SK-N-SH (cell line): ENCODE data around the gene SRP14. TPM values are rescaled to one million over a fixed set of nuclear protein-coding genes. Genes with fewer than 3 reads are reported as not detected.

Experiments
- CTCF ChIA-PET: fragments of 300-600, 350-600 bp; formaldehyde crosslinking; extraction: SDS; loops from one replicate; lab custom pipeline; 2021; lab: Yijun Ruan, JAX
- POLR2A ChIA-PET: fragments of 350-600 bp; sonication (Branson Sonifier 250); formaldehyde crosslinking; extraction: SDS; loops from one replicate; lab custom pipeline; 2020; ENCODE audit warnings: antibody characterized with exemption, inconsistent platforms; lab: Yijun Ruan, JAX
- DNase-seq: peaks from one replicate; pipeline ENCODE4 v3.0.0; 2012
- H2AFZ ChIP-seq: fragments of 200-600 bp; sonication (generic); 2 replicates; pipeline ENCODE4 v1.8.1; 2016; ENCODE audit warnings: antibody characterized with exemption, mild to moderate bottlenecking, low read depth
- H3F3A ChIP-seq: fragments of 200-600 bp; sonication (generic); replicated peaks from 2 replicates; pipeline ENCODE3; 2016; ENCODE audit warnings: antibody characterized with exemption, mild to moderate bottlenecking; ENCODE audit not compliant: insufficient read depth
- H3K27ac ChIP-seq, 2 experiments: fragments of 200-500 bp in 1 of 2; fragments of 200-600 bp in 1 of 2; sonication (Bioruptor generic) in 1 of 2; sonication (generic), shearing (Covaris generic) in 1 of 2; 2 replicates each; pipeline versions ENCODE4 v1.5.1 to v1.6.1; 2014 to 2016; ENCODE audit warnings: low read depth in 2 of 2, inconsistent platforms in 1 of 2, low read length in 1 of 2, mild to moderate bottlenecking in 1 of 2, mixed read lengths in 1 of 2
- H3K27me3 ChIP-seq: fragments of 200-600 bp; sonication (generic), shearing (Covaris generic); 2 replicates; pipeline ENCODE4 v1.6.1; 2016; ENCODE audit warnings: mixed run types; ENCODE audit not compliant: insufficient read depth
- H3K36me3 ChIP-seq, 2 experiments: fragments of 200-500 bp in 1 of 2; fragments of 200-600 bp in 1 of 2; sonication (Bioruptor generic) in 1 of 2; sonication (generic) in 1 of 2; replicated peaks in 1 of 2; 2 replicates each; pipeline versions ENCODE3 to v1.5.1; 2014 to 2016; ENCODE audit warnings: low read length in 1 of 2, mild to moderate bottlenecking in 1 of 2; ENCODE audit not compliant: insufficient read depth in 2 of 2, control insufficient read depth in 1 of 2
- H3K4me1 ChIP-seq, 2 experiments: fragments of 200-500 bp in 1 of 2; fragments of 200-600 bp in 1 of 2; sonication (Bioruptor generic) in 1 of 2; sonication (generic), shearing (Covaris generic) in 1 of 2; 2 replicates each; pipeline versions ENCODE4 v1.5.1 to v1.6.1; 2014 to 2016; ENCODE audit warnings: low read depth in 1 of 2, low read length in 1 of 2, mixed run types in 1 of 2; ENCODE audit not compliant: insufficient read depth in 2 of 2, control insufficient read depth in 1 of 2
- H3K4me2 ChIP-seq: fragments of 200-600 bp; sonication (generic), shearing (Covaris generic); 2 replicates; pipeline ENCODE4 v1.6.1; 2017; ENCODE audit warnings: mixed run types
- H3K4me3 ChIP-seq, 2 experiments: fragments of 200-500 bp in 1 of 2; fragments of 200-600 bp in 1 of 2; sonication (Bioruptor generic) in 1 of 2; sonication (generic), shearing (Covaris generic) in 1 of 2; 2 replicates each; pipeline versions ENCODE4 v1.5.1 to v1.8.1; 2014 to 2016; ENCODE audit warnings: low read depth in 2 of 2, inconsistent platforms in 1 of 2, low read length in 1 of 2, mild to moderate bottlenecking in 1 of 2, mixed read lengths in 1 of 2, moderate library complexity in 1 of 2
- H3K79me2 ChIP-seq: fragments of 200-600 bp; sonication (generic); 2 replicates; pipeline ENCODE4 v1.8.1; 2017; ENCODE audit warnings: mild to moderate bottlenecking; ENCODE audit not compliant: insufficient read depth
- H3K9ac ChIP-seq: fragments of 200-600 bp; sonication (generic); 2 replicates; pipeline ENCODE4 v1.6.1; 2017; ENCODE audit warnings: mixed run types
- H3K9me2 ChIP-seq: fragments of 200-600 bp; sonication (generic); 2 replicates; pipeline ENCODE4 v1.6.1; 2017; ENCODE audit warnings: mixed run types
- H3K9me3 ChIP-seq: fragments of 200-600 bp; sonication (generic); 2 replicates; pipeline ENCODE4 v1.6.1; 2017; ENCODE audit warnings: mixed run types, mild to moderate bottlenecking, moderate library complexity
- H4K20me1 ChIP-seq: fragments of 200-600 bp; sonication (generic); 2 replicates; pipeline ENCODE4 v1.6.1; 2017; ENCODE audit warnings: mild to moderate bottlenecking, mixed run types; ENCODE audit not compliant: insufficient read depth
- CTCF ChIP-seq: fragments of 200-600 bp; sonication (generic); IDR thresholded peaks from 2 replicates; pipeline ENCODE4 v1.6.1; 2017; ENCODE audit warnings: antibody characterized with exemption, mild to moderate bottlenecking, moderate library complexity
- ELF1 ChIP-seq: IDR thresholded peaks from 2 replicates; pipeline ENCODE4 v1.4.0; 2012
- EP300 ChIP-seq, 2 experiments: IDR thresholded peaks; 2 replicates each; pipeline versions ENCODE4 v1.4.0 to v1.6.1; 2012; ENCODE audit warnings: borderline replicate concordance in 1 of 2, low read depth in 1 of 2, low read length in 1 of 2
- EZH2phosphoT487 ChIP-seq: fragments of 200-600 bp; sonication (generic); IDR thresholded peaks from 2 replicates; pipeline ENCODE4 v1.6.1; 2017; ENCODE audit warnings: low read depth, mixed run types, mild to moderate bottlenecking, antibody characterized with exemption, moderate library complexity, borderline replicate concordance
- FOSL2 ChIP-seq: IDR thresholded peaks from 2 replicates; pipeline ENCODE4 v1.4.0; 2012; ENCODE audit warnings: low read depth, mild to moderate bottlenecking, moderate library complexity, borderline replicate concordance
- MEF2A ChIP-seq: IDR thresholded peaks from 2 replicates; pipeline ENCODE4 v1.4.0; 2012; ENCODE audit warnings: low read depth, borderline replicate concordance
- MXI1 ChIP-seq: IDR thresholded peaks from 2 replicates; pipeline ENCODE4 v1.6.1; 2012; ENCODE audit warnings: mild to moderate bottlenecking, low read depth, low read length, improper control_type of control experiment
- NFIC ChIP-seq: IDR thresholded peaks from 2 replicates; pipeline ENCODE4 v1.4.0; 2012; ENCODE audit warnings: borderline replicate concordance
- NRF1 ChIP-seq: IDR thresholded peaks from 2 replicates; pipeline ENCODE4 v1.6.1; 2012; ENCODE audit warnings: low read depth, mild to moderate bottlenecking, low read length
- POLR2AphosphoS5 ChIP-seq: IDR thresholded peaks from 2 replicates; pipeline ENCODE4 v1.6.1; 2012; ENCODE audit warnings: low read depth, low read length
- RAD21 ChIP-seq: IDR thresholded peaks from 2 replicates; pipeline ENCODE4 v1.6.1; 2012; ENCODE audit warnings: mild to moderate bottlenecking, low read length
- RXRA ChIP-seq: IDR thresholded peaks from 2 replicates; pipeline ENCODE4 v1.4.0; 2012; ENCODE audit warnings: low read depth, mild to moderate bottlenecking, borderline replicate concordance
- SMC3 ChIP-seq: IDR thresholded peaks from 2 replicates; pipeline ENCODE4 v1.6.1; 2012; ENCODE audit warnings: low read depth, low read length, improper control_type of control experiment
- TAF1 ChIP-seq: IDR thresholded peaks from 2 replicates; pipeline ENCODE4 v1.6.1; 2012; ENCODE audit warnings: low read depth, mild to moderate bottlenecking, low read length, moderate library complexity, borderline replicate concordance
- WGBS: methylation state at CpG from one replicate; pipeline ENCODE4 v1.1.6; 2017; ENCODE audit warnings: low lambda C conversion rate; 5-methylcytosine and 5-hydroxymethylcytosine counted together
- polyA plus RNA-seq, 3 experiments: library from polyadenylated mRNA; depleted of rRNA; stranded (reverse); fragments of >200 nt; gene quantifications; 2 replicates each; pipeline ENCODE4 v1.2.3, GENCODE V29; 2012
- TF ChIP-seq, protein P1 (sequence below): IDR thresholded peaks from 2 replicates; pipeline ENCODE4 v1.4.0; 2012; ENCODE audit warnings: low read depth
- TF ChIP-seq, protein P2 (sequence below): IDR thresholded peaks from 2 replicates; pipeline ENCODE4 v1.6.1; 2012; ENCODE audit warnings: mild to moderate bottlenecking, low read depth, low read length, moderate library complexity

The SRP14 gene
- polyA plus RNA-seq, 1 of the 3 experiments (the other 2 are of a cell fraction): 489 TPM

DNA sequence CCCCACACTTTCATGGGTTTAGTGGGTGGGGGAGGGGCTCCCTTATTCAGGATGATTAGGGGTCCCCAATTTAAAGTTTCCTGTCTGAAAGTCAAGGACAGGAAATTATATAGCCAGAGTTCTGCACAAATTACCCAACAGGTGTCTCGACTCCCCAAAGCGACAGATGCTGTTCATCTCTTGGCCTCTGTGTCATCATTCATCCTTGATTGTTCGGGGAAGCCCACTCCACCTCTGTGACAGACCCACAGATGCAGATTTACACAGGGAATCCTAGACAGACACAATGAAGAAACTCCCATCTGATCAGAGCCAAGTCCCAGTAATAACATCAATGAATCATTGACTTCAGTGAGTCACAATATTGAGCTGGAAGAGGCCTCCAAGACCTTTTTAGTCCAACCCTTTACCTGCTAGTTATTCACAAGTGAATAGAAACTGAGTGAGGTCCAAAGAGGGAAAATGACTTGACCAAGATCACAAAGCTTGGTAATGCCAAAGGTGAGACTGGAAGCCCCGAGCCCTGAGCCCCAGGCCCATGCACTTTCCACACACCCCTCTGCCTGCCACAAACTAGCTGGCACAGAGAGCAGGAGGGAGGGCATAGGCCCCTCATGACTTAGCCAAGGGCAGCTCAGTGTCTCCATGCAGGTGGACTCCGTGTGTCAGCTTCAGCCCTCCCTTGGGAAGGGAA lies 7.9 kb upstream of the SRP14 start (continued):
- no peak for TF ChIP-seq TAF1
- no peak for TF ChIP-seq MEF2A
- TF ChIP-seq ELF1: no peak
- TF ChIP-seq, protein P1, sequence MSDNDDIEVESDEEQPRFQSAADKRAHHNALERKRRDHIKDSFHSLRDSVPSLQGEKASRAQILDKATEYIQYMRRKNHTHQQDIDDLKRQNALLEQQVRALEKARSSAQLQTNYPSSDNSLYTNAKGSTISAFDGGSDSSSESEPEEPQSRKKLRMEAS: no peak
- no peak for TF ChIP-seq RXRA
- TF ChIP-seq EP300 (IDR thresholded peaks at IDR 0.05; ENCODE audit: borderline replicate concordance in 1 of 2, low read depth in 1 of 2, low read length in 1 of 2): no peak
- TF ChIP-seq, all 33 proteins: peak for 4

- Histone ChIP-seq H3K4me2 (peak overlapping the region; percentile 68; the same call in 1 of the 2 replicates), H3K9me2 (no peaks in the 10 kb centered on the region), H3F3A (peaks cover 11% of the 10 kb centered on the region), H3K27ac (no peak overlapping the region; a peak in 1 of 4 replicates), H3K4me3 (no peak overlapping the region), H3K27me3 (no peaks in the 10 kb centered on the region), H3K4me1 (peaks cover 18 to 29% of the 10 kb centered on the region in 2 experiments), H4K20me1 (no peaks in the 10 kb centered on the region), H3K79me2 (no peaks in the 10 kb centered on the region; the same call in 1 of the 2 replicates)
- ChIA-PET CTCF (interaction anchor here (0.6 to 8.5 kb wide), 37 partner anchors 9 to 1156 kb away, joined by 3 to 153 read pairs (median 4); partner anchors contain the start of gene BMF), POLR2A (no interaction called here)
- DNase-seq: no peak
- TF ChIP-seq ELF1: no peak
- TF ChIP-seq, all 33 proteins: peak for 0
- Histone ChIP-seq H3K9ac (no peak overlapping the region), H2AFZ (no peak overlapping the region), H3K36me3 (no peaks in the 10 kb centered on the region), H3K9me3 (no peaks in the 10 kb centered on the region)
- 88% methylated on average over 6 of the region's 6 CpGs for WGBS
These were observed 6.7 kb upstream of the SRP14 start for GRCh38 chr15:40045572-40046217.

DNA sequence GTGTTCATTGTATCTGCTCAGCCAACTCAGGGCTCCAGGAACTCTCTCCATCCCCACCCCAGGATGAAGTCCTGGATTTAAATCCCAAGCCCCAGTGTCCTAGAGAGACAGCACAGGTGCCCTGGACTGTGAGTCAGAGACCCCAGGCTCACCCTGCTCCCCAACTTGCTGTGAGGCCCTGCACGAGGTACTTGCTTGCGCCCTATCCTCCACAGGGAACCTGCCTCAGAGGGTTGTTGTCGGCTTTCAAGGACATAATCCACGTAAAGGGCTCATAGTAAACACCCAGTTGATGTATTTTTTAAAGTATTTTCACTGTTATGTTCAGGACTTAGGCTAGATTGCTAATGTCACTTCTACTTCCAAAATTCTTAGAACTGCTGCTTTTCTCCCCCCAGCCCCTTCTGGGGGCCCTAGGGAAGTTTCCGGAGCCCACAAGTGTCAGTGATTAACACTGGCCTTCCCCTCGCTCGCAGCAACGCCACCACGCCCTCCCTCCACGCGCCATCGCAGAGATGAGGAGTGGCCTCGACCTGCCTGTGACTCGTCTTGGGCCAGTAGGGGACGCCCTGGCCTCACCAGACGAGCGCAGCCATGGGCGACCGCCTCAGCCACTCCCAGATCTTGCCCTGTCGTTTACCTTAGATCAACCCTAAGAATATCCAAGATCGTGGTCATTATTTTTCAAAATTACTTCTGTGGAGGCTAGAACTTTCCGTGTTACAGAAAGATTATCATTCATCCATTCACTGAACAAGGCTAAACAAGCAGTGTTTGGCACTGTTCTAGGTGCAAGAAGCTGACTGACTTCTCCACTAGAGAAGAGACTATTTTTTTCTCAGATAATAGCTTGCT lies 6.0 kb upstream of the SRP14 start:
- Histone ChIP-seq H3K27ac (no peak overlapping the region; a peak in 2 of 4 replicates), H3F3A (peaks cover 11% of the 10 kb centered on the region), H3K4me2 (peak overlapping the region; percentile 68), H3K4me3 (peak overlapping the region; percentile 25 to 51; a peak in 3 of 4 replicates), H4K20me1 (no peaks in the 10 kb centered on the region), H3K9me2 (no peaks in the 10 kb centered on the region), H3K27me3 (no peaks in the 10 kb centered on the region), H3K36me3 (no peaks in the 10 kb centered on the region), H3K79me2 (peaks cover 6% of the 10 kb centered on the region), H3K4me1 (peaks cover 23 to 29% of the 10 kb centered on the region in 2 experiments), H3K9me3 (no peaks in the 10 kb centered on the region), H3K9ac (no peak overlapping the region; the same call in 1 of the 2 replicates), H2AFZ (peak overlapping the region; percentile 82; the same call in 1 of the 2 replicates)
- CTCF ChIA-PET: interaction anchor here (0.6 to 8.5 kb wide), 38 partner anchors 10 to 293 kb away, joined by 3 to 153 read pairs (median 4); partner anchors contain the start of gene BMF
- POLR2A ChIA-PET: no interaction called here
- peak; percentile 92 for DNase-seq
- 11% methylated on average over 21 of the region's 22 CpGs for WGBS
- TF ChIP-seq EZH2phosphoT487 (no peak), SMC3 (peak; percentile 86), MXI1 (peak; percentile 90), TAF1 (peak; percentile 31; the same call in 1 of the 2 replicates), RAD21 (peak; percentile 97), CTCF (peak; percentile 95), NFIC (no peak), NRF1 (no peak), POLR2AphosphoS5 (0 out of 2 replicates have a peak, but pooled peaks have one; percentile 17), FOSL2 (no peak)
- TF ChIP-seq, protein P2, sequence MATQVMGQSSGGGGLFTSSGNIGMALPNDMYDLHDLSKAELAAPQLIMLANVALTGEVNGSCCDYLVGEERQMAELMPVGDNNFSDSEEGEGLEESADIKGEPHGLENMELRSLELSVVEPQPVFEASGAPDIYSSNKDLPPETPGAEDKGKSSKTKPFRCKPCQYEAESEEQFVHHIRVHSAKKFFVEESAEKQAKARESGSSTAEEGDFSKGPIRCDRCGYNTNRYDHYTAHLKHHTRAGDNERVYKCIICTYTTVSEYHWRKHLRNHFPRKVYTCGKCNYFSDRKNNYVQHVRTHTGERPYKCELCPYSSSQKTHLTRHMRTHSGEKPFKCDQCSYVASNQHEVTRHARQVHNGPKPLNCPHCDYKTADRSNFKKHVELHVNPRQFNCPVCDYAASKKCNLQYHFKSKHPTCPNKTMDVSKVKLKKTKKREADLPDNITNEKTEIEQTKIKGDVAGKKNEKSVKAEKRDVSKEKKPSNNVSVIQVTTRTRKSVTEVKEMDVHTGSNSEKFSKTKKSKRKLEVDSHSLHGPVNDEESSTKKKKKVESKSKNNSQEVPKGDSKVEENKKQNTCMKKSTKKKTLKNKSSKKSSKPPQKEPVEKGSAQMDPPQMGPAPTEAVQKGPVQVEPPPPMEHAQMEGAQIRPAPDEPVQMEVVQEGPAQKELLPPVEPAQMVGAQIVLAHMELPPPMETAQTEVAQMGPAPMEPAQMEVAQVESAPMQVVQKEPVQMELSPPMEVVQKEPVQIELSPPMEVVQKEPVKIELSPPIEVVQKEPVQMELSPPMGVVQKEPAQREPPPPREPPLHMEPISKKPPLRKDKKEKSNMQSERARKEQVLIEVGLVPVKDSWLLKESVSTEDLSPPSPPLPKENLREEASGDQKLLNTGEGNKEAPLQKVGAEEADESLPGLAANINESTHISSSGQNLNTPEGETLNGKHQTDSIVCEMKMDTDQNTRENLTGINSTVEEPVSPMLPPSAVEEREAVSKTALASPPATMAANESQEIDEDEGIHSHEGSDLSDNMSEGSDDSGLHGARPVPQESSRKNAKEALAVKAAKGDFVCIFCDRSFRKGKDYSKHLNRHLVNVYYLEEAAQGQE: no peak
